Breast epithelium (tissue), 4 donors: ENCODE results near the gene ZNF79. TPM values are rescaled to one million over a fixed set of nuclear protein-coding genes. Genes with fewer than 3 reads are reported as not detected.

Experiments used
- DNase-seq, 2 donors: peaks; one replicate each; pipeline ENCODE4 v3.0.0-alpha.2; 2019; ENCODE audit warnings: low spot score in 2 of 2
- H3K27ac ChIP-seq, 2 donors: fragments of 200-600 bp; sonication (generic) in 1 of 2; one replicate each; pipeline ENCODE4 v1.5.1; 2016 to 2019; ENCODE audit warnings: mild to moderate bottlenecking in 1 of 2
- H3K27me3 ChIP-seq, 2 donors: fragments of 200-600 bp; sonication (generic) in 1 of 2; one replicate each; pipeline versions ENCODE4 v1.5.1 to v1.6.0; 2017 to 2019; ENCODE audit warnings: control low read depth in 1 of 2, mild to moderate bottlenecking in 1 of 2
- H3K36me3 ChIP-seq: fragments of 200-600 bp; one replicate; pipeline ENCODE4 v1.5.1; 2019
- H3K4me1 ChIP-seq, 2 donors: fragments of 200-600 bp; sonication (generic); one replicate each; pipeline ENCODE4 v1.5.1; 2016 to 2019; ENCODE audit warnings: control low read depth in 1 of 2
- H3K4me3 ChIP-seq, 3 donors: fragments of 200-600 bp; sonication (generic); 1 replicate in 2 of 3; 2 replicates in 1 of 3; pipeline ENCODE4 v1.5.1; 2016 to 2019; ENCODE audit warnings: mild to moderate bottlenecking in 3 of 3, moderate library complexity in 2 of 3
- H3K9me3 ChIP-seq, 2 donors: fragments of 200-600 bp; sonication (generic) in 1 of 2; one replicate each; pipeline ENCODE4 v1.5.1; 2016 to 2019; ENCODE audit warnings: control low read depth in 1 of 2
- POLR2A ChIP-seq: fragments of 450-650 bp; IDR thresholded peaks from one replicate; pipeline ENCODE4 v1.6.1; 2016; ENCODE audit warnings: antibody characterized with exemption, mild to moderate bottlenecking, moderate library complexity
- POLR2AphosphoS5 ChIP-seq, 3 donors: sonication (generic); formaldehyde crosslinking; IDR thresholded peaks; one replicate each; pipeline ENCODE4 v1.6.1; 2017; ENCODE audit warnings: antibody characterized with exemption in 3 of 3
- intact Hi-C: fragments of 100-400 bp; cut with DNase I; formaldehyde crosslinking; loops from one replicate; pipeline ENCODE4 v1.15.1; 2023; ENCODE audit warnings: low total_unique reads
- total RNA-seq, 3 donors: library from RNA; depleted of rRNA; stranded (reverse); fragments of >200 nt; gene quantifications; one replicate each; pipeline ENCODE4 v1.1.0, GENCODE V29; 2016
- TF ChIP-seq, protein P1 (sequence below), 3 donors: fragments of 450-650 bp; IDR thresholded peaks; one replicate each; pipeline ENCODE4 v1.5.1; 2016 to 2017; ENCODE audit warnings: antibody characterized with exemption in 3 of 3, mild to moderate bottlenecking in 3 of 3, moderate library complexity in 3 of 3

ZNF79 gene
- total RNA-seq, 3 donors from 2014 or later, result 7.7 to 16.7 (median 16.0) TPM

GRCh38 chr9:127490535-127491230 lies 66.5 kb downstream of the ZNF79 start:
- TF ChIP-seq POLR2A (no peak), POLR2AphosphoS5 (IDR thresholded peaks at IDR 0.05) (no peak)
- TF ChIP-seq, protein P1, sequence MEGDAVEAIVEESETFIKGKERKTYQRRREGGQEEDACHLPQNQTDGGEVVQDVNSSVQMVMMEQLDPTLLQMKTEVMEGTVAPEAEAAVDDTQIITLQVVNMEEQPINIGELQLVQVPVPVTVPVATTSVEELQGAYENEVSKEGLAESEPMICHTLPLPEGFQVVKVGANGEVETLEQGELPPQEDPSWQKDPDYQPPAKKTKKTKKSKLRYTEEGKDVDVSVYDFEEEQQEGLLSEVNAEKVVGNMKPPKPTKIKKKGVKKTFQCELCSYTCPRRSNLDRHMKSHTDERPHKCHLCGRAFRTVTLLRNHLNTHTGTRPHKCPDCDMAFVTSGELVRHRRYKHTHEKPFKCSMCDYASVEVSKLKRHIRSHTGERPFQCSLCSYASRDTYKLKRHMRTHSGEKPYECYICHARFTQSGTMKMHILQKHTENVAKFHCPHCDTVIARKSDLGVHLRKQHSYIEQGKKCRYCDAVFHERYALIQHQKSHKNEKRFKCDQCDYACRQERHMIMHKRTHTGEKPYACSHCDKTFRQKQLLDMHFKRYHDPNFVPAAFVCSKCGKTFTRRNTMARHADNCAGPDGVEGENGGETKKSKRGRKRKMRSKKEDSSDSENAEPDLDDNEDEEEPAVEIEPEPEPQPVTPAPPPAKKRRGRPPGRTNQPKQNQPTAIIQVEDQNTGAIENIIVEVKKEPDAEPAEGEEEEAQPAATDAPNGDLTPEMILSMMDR (IDR thresholded peaks at IDR 0.05), result no peak

DNA sequence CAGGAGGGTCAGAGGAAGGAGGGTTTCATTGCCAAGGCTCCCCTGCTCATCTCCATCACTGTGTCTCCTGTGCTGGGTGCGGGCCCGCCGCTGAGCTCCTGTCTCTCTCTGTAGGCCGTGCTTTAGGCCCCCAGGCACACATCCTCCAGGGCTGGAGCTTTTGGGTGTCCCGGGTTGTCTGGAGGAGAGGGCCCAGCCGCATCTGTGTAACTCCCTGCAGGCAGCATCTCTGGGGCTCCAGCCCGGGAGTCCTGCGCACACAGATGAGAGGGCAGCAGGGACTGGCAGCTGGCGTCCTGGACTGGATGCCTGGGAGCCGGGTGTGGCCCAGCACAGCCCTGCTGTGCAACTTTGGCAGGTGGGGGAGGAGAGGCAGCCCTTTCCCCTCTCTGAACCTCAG lies 67.3 kb downstream of the ZNF79 start:
- no peak for DNase-seq
- Histone ChIP-seq H3K4me3 (no peak overlapping the region), H3K9me3 (no peaks in the 10 kb centered on the region), H3K27ac (no peak overlapping the region), H3K4me1 (no peaks in the 10 kb centered on the region), H3K36me3 (no peaks in the 10 kb centered on the region), H3K27me3 (no peaks in the 10 kb centered on the region)
- intact Hi-C loops, result no loop called here
- no peak for TF ChIP-seq POLR2AphosphoS5 (IDR thresholded peaks at IDR 0.05)
- TF ChIP-seq, protein P1 (IDR thresholded peaks at IDR 0.05), result no peak
- TF ChIP-seq POLR2A, result no peak

More at GRCh38 chr9:127490535-127491230, 66.5 kb downstream of the ZNF79 start:
- Histone ChIP-seq H3K4me3 (no peak overlapping the region), H3K36me3 (no peaks in the 10 kb centered on the region), H3K27ac (no peak overlapping the region), H3K9me3 (no peaks in the 10 kb centered on the region), H3K4me1 (no peaks in the 10 kb centered on the region), H3K27me3 (no peaks in the 10 kb centered on the region)
- no peak for DNase-seq
- intact Hi-C loops, result no loop called here

GRCh38 chr9:127492616-127493015 lies 68.4 kb downstream of the ZNF79 start:
- no peaks in the 10 kb centered on the region for H3K4me1 ChIP-seq
- H3K4me3 ChIP-seq, result no peak overlapping the region
- H3K27ac ChIP-seq, result no peak overlapping the region
- H3K9me3 ChIP-seq, result no peaks in the 10 kb centered on the region
- no peaks in the 10 kb centered on the region for H3K27me3 ChIP-seq
- H3K36me3 ChIP-seq, result no peaks in the 10 kb centered on the region
- TF ChIP-seq POLR2AphosphoS5 (IDR thresholded peaks at IDR 0.05), result no peak
- TF ChIP-seq, protein P1 (IDR thresholded peaks at IDR 0.05), result no peak
- TF ChIP-seq POLR2A, result no peak
- DNase-seq, result no peak
- intact Hi-C loops, result no loop called here

GRCh38 chr9:127493592-127494303 lies 69.6 kb downstream of the ZNF79 start:
- H3K4me1 ChIP-seq, result no peaks in the 10 kb centered on the region
- TF ChIP-seq POLR2A, result no peak
- no peaks in the 10 kb centered on the region for H3K27me3 ChIP-seq
- intact Hi-C loops, result no loop called here
- H3K27ac ChIP-seq, result no peak overlapping the region
- H3K4me3 ChIP-seq, result no peak overlapping the region
- no peaks in the 10 kb centered on the region for H3K9me3 ChIP-seq
- DNase-seq, result no peak
- no peaks in the 10 kb centered on the region for H3K36me3 ChIP-seq

DNA sequence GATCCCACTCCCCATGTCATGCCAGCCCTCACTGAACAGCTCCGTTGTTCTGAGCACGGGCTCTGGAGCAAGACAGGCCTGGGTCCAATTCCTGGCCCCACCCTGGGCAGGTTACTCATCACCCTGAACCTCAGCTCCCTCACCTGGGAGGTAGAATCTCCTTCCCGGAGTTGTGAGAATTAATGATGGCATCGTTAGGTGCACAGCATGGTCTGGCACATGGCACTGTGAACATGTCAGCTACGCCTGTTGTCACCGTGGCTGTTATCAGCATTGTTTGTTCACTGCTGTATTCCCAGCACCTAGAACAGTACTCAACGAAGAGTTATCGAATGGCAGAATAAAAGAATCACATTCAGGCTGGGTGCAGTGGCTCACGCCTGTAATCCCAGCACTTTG lies 70.1 kb downstream of the ZNF79 start:
- Histone ChIP-seq H3K4me1 (no peaks in the 10 kb centered on the region), H3K27me3 (no peaks in the 10 kb centered on the region), H3K4me3 (no peak overlapping the region), H3K27ac (peak overlapping the region in 1 of 2 donors; percentile 62), H3K9me3 (no peaks in the 10 kb centered on the region), H3K36me3 (no peaks in the 10 kb centered on the region)
- intact Hi-C loops, result no loop called here
- DNase-seq, result no peak
- TF ChIP-seq, protein P1 (IDR thresholded peaks at IDR 0.05), result no peak
- TF ChIP-seq POLR2AphosphoS5 (IDR thresholded peaks at IDR 0.05) (no peak), POLR2A (no peak)

Other genes with a start within 250 kb of the ZNF79 start
- 10 to 100 TPM; 13.4 to 44.8 (median 26.2) TPM for gene GARNL3, start 159.6 kb upstream of the ZNF79 start, total RNA-seq
- 10 to 100 TPM; 17.7 to 38.7 (median 20.9) TPM for gene SLC2A8, start 27.2 kb upstream of the ZNF79 start, total RNA-seq
- 1,000 to 10,000 TPM; 2,790 to 3,232 (median 3,032) TPM for gene RPL12, start 27.0 kb downstream of the ZNF79 start, total RNA-seq
- gene LRSAM1, start 27.1 kb downstream of the ZNF79 start, total RNA-seq, result 10 to 100 TPM; 11.7 to 21.3 (median 17.9) TPM
- gene STXBP1, start 187.9 kb downstream of the ZNF79 start, total RNA-seq, result 10 to 100 TPM; 19.0 to 45.9 (median 43.2) TPM